ENCODE results near the gene SPECC1. TPM values are rescaled to one million over a fixed set of nuclear protein-coding genes. Genes with fewer than 3 reads are reported as not detected.
"Not testable (repeated sequence)": the region's sequence is repeated elsewhere in the genome, so short reads cannot be mapped to it uniquely, and the experiment has no call there.

Gene SPECC1
- total RNA-seq, 2 donors from 2014 or later = 9.3 to 14.1 TPM

DNA sequence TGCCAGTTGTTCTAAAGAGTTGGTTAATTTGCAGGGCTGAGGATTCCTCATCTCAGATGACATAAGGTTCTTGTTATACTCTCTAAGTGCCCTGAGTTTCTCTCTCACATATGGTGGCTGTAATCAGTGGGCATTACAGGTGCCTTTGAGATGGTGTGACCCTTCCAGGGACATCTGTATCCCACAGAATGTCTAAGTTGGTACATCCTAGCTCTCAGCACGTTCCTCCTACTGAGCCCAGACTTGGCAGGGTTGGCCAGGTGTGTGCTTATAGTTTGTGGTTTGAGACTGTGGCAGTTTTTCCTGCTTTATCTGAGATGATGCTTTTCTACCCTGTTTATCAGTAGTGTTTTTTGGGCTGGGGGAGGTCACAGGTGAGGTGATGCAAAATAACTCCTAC lies 36.3 kb downstream of the SPECC1 start:
- Mint-ChIP-seq H3K9me3 (no peaks in the 10 kb centered on the region), H3K36me3 (no peaks in the 10 kb centered on the region), H3K27ac (no peak overlapping the region)
- ATAC-seq (no peak), DNase-seq (ENCODE audit: low spot score in 2 of 2) (no peak)

DNA sequence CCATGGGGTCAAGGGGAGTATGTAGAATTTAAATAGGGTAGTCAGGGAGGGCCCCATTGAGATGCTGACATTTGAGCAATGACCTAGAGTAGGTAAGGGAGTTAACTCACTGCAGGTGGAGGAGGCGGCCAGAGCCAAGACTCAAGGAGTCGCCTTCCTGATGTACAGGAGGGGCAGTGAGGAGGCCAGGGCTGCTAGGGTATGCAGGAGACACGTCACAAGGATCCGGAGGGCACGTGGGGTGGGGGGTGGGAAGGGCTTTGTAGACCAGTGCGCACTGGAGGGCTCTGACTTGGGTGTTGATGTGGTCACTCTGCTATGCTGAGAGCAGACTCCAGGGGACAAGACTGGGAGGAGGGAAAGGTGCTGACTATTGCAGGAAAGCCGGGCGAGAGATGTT lies 37.5 kb downstream of the SPECC1 start:
- H3K9me3 Mint-ChIP-seq = no peaks in the 10 kb centered on the region
- ATAC-seq (no peak), DNase-seq (ENCODE audit: low spot score in 2 of 2) (no peak)
- no peak overlapping the region for H3K27ac Mint-ChIP-seq
- no peaks in the 10 kb centered on the region for H3K36me3 Mint-ChIP-seq

DNA sequence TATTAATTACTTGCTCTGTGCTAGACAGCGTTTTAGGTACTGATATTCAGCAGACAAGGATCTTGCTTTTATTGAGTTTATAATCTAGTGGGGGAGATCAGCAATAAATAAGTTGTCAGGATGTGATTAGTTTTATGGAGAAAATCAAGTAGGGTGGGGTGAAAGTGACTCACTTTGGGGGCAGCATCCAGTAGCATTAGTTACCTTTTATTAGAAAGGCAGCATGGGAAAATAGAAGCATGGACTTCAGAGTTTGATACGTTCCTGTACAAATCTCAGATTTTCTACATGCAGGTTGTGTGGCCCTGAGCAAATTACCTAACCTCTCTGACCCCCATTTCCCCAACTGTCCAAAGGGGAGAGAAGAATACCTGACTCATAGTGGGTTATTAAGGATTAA lies 42.5 kb downstream of the SPECC1 start:
- no peak for ATAC-seq
- Mint-ChIP-seq H3K27ac (no peak overlapping the region), H3K36me3 (no peaks in the 10 kb centered on the region)

DNA sequence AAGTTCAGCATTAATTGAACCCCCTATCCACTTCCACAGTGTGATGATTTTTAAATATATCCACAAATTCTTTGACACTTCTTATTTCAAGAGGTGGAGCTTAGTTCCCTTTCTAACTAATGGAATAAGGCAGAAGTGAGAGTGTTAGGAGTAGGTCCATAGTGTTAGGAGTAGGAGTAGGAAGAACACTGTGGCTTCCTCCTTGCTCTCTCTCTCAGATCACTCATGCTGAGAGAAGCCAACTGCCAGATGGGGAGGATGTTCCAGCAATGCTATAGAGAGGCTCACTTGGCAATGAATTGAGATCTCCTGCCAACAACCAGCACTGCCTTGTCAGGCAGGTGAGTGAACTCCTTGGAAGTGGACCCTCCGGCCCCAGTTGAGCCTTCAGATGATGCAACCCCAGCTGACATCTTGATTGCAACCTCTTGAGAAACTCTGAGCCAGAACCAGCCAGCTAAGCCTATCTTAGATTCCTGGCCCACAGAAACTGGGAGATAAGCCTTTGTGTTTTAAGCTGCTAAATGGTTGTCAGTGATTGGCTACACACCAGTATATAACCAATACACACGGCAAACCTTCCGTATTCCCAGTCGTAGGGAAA lies 44.3 kb downstream of the SPECC1 start:
- DNase-seq (ENCODE audit: low spot score in 2 of 2) = no peak
- ATAC-seq = no peak
- peaks cover 0 to 6% of the 10 kb centered on the region in 2 donors for H3K9me3 Mint-ChIP-seq

More for the DNA sequence above, 42.5 kb downstream of the SPECC1 start:
- peaks cover 0 to 6% of the 10 kb centered on the region in 2 donors for H3K9me3 Mint-ChIP-seq
- DNase-seq (ENCODE audit: low spot score in 2 of 2) = no peak

DNA sequence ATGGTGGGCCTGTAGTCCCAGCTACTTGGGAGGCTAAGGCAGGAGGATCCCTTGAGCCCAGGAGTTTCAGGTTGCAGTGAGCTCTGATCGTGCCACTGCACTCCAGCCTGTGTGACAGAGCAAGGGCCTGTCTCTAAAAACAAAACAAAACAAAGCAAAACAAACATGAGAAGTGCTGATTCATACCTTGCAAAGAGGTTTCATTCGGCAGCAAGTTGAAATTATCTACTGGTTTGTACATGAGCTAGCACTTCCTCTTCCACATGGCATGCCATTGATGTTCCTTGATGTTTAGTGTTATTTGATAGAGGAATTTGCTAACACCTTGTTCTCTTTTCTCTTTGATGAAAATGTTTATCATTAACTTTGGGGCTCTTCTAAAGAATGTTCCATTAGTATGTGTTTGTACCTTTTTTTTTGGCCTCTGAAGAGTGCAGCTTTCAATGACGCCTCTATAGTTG lies 50.6 kb downstream of the SPECC1 start:
- H3K36me3 Mint-ChIP-seq = no peaks in the 10 kb centered on the region
- ATAC-seq = no peak

More for the DNA sequence above, 44.3 kb downstream of the SPECC1 start:
- H3K27ac Mint-ChIP-seq = no peak overlapping the region
- no peaks in the 10 kb centered on the region for H3K36me3 Mint-ChIP-seq

DNA sequence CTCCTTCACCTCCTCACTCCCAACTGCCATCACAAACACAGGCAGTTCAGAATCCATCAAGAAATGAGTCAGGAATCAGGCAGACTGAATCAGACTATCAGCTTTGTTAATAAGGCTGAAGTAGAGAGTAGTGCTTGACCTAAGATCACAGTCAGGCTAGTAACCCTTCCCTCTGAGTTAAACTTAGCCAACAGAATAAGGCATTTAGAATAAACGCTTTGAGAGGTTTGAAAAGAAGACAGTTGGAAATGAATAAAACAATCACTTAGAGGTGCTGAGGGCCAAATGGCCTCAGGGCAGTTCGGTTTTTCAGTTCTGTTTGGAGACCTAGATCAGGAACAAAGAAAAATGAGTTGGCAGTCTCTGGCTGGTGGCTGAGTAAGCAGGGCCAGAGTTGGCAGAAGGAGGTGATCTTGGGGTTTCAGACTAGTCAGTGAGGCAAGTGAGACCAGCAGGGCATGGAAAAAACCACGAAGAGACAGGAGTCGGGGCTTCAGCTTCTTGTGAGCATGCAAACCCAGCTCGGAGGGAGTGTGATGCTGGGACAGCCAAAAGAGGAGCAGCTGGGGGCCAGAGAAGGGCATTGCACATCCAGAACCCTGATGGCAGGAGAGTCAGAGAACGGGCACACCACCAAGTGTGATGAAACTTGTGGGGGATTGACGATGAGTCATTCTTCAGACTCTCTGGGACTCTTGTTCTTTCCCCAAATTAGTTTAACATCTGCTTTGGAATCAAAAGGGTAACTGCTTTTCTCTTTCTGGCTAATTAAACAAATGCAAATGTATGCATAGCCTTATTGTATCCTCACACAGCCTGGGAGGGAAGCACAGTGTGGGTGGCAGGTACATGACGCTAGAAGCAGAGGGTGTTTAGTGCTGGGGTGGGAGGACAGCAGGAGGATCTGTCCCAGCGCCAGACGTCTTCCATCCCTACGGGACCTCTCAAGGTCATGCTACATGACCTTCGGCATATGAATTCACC lies 54.8 kb downstream of the SPECC1 start:
- Mint-ChIP-seq H3K9me3 (no peaks in the 10 kb centered on the region), H3K36me3 (no peaks in the 10 kb centered on the region), H3K27ac (no peak overlapping the region)
- no peak for DNase-seq (ENCODE audit: low spot score in 2 of 2)
- peak; percentile 75 to 82 for ATAC-seq

More for the DNA sequence above, 50.6 kb downstream of the SPECC1 start:
- H3K27ac Mint-ChIP-seq = peak overlapping the region in 1 of 2 donors; percentile 47
- DNase-seq (ENCODE audit: low spot score in 2 of 2) = no peak
- no peaks in the 10 kb centered on the region for H3K9me3 Mint-ChIP-seq

DNA sequence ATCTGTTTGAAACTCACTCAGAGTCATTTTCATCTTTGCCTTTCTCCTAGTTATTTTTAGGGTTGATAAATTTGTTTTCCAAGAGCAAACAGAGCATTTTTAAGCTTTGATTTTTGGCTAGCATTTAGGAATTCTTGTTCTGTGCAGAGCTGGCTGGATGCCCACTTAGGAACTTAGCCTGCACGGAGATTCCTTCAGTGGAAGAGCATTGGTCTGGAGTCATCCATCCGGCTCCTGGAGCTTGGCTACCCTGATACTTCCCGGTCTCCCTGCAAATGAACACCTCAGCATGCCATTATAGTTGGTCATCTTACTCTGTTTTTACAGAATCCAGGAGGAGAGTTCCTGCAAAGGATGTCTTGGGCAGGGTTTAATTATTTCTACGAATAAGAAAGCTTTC lies 57.1 kb downstream of the SPECC1 start:
- DNase-seq (ENCODE audit: low spot score in 2 of 2) (no peak), ATAC-seq (no peak)
- H3K9me3 Mint-ChIP-seq = no peaks in the 10 kb centered on the region

DNA sequence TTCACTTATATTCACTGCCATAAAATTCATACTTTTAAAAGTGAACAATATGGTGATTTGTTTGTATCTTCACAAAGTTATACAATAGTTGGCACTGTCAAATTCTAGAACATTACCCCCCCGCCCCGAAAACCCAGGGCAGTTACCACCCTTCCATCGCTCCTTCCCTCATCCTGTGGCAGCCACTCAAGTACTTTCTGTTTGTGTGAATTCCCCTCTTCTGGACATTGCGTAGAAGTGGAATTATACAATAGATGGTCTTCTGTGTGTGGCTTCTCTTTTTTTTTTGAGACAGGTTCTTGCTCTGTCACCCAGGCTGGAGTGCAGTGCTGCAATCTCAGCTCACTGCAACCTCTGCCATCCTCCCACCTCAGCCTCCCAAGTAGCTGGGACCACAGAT lies 58.6 kb downstream of the SPECC1 start:
- H3K9me3 Mint-ChIP-seq = no peaks in the 10 kb centered on the region
- no peak overlapping the region for H3K27ac Mint-ChIP-seq
- ATAC-seq (no peak), DNase-seq (ENCODE audit: low spot score in 2 of 2) (no peak)
- H3K36me3 Mint-ChIP-seq = no peaks in the 10 kb centered on the region

More for the DNA sequence above, 57.1 kb downstream of the SPECC1 start:
- no peaks in the 10 kb centered on the region for H3K36me3 Mint-ChIP-seq
- H3K27ac Mint-ChIP-seq = no peak overlapping the region

DNA sequence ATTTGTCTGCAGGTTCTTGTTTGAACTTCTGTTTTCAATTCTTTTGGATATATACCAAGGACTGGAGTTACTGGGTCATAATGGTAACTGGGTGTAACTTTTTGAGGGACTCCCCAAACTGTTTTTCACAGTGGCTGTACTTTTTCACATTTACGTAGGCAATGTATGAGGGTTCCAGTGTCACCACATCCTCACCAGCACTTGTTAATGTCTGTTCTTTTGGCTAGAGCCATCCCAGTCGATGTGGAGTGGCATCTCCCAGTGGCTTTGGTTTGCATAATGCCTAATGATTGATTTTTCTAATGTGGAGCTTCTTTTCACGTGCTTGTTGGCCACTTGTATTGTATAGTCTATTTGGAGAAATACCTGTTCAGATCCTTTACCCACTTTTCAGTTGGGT lies 59.3 kb downstream of the SPECC1 start:
- Mint-ChIP-seq H3K36me3 (no peaks in the 10 kb centered on the region), H3K9me3 (no peaks in the 10 kb centered on the region), H3K27ac (no peak overlapping the region)
- ATAC-seq = no peak
- DNase-seq (ENCODE audit: low spot score in 2 of 2) = no peak

DNA sequence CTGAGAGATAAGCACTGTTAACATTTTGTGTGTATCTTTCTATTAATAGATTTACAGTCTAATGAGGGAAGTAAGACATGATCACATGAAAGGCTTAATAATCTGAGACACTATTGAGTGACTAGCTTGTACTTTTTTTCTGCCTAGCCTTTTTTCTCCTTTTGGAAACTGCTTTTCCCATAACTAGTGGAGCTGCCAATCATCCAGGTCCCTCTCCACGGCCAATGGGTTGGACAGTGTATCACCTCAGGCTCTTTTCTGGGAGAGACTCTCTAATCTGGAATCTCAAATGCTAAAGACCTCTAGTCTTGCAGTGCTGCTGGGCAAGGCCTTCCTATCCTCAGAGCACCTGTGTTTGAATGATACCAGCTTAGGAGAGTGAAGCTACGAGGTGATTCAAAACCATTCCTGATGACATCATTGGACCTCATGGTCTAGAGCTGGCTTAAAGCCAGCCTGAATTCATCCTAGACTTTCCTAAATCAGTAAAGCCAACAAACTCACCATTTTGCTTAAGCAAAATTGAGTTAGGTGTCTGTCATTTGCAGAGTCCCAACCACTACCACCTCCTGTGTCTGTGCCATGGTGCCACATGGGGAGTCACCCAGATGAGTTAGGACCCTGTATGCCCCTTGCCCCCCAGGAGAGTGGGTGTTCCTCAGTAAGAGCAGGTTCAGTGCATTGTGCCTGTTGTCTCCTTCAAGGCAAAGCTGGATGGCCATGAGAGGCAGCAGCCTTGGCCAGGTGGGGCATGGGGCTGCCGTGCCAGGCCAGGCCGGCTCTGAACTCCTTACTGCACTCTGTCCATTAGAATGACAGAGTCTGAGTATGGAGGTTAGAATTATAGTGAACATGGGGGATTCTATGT lies 62.9 kb downstream of the SPECC1 start:
- no peaks in the 10 kb centered on the region for H3K9me3 Mint-ChIP-seq
- H3K36me3 Mint-ChIP-seq = no peaks in the 10 kb centered on the region
- DNase-seq (ENCODE audit: low spot score in 2 of 2) (no peak), ATAC-seq (no peak)
- no peak overlapping the region for H3K27ac Mint-ChIP-seq

DNA sequence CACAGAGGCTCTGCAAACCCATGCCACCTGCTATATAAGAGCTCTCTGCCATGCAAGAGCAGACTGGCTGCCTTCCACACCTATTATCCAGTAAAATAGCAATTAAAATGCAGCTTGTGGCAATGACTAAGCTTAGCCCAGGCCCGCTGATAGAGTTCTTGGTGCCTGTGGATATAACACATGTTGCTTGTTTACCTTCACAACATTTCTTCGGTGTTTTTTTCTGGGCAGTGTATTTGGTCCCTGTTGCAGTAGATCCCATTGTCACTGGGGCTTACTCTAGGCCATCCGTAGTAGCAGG lies 63.5 kb downstream of the SPECC1 start:
- Mint-ChIP-seq H3K9me3 (no peaks in the 10 kb centered on the region), H3K27ac (no peak overlapping the region), H3K36me3 (no peaks in the 10 kb centered on the region)
- no peak for ATAC-seq
- DNase-seq (ENCODE audit: low spot score in 2 of 2) = no peak

DNA sequence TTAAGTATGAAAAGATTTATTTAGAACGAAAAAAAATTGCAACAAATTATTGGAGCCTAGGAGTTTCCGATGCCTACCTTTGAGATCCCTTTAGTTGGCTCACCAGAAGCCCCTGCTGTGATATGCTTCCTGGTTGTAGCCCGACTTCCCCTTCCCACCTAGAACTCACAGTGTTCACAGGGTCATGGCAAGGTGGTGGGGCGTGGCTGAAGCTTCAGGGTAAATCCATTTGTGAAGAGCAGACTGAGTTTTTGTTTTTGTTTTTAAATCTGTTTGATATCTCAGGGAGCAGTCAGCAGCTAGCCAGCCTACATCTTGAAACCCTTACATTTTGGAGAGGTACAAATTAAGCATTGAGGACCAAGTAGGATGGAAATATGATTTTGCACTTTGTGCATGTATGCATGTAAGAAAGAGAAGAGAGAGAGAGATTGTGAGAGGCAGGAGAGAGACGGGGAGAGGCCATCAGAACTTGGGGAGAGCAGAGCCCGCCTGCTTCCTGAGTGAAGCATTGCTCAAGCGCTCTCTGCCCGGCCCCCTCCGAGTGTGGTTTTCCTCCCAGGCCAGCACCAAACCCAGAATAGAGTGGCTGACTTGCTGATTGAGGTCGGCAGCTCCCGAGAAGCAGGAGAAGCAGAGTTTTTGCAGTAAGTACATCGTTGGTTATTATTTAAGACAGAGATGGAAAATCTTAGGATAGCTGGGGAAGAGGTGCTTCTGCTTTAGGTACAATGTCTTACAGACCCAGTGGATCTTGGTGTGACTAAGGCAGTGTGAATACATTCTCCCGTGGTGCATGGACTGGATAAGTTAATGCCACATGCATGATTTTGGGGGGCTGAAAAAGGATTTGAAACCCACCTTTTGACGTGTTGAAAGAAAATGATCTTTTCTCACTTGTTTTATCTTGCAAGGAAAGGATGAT lies 64.2 kb downstream of the SPECC1 start:
- DNase-seq (ENCODE audit: low spot score in 2 of 2) (peak in 1 of 2 donors; percentile 14), ATAC-seq (peak; percentile 50 to 60)
- Mint-ChIP-seq H3K27ac (no peak overlapping the region), H3K9me3 (no peaks in the 10 kb centered on the region), H3K36me3 (no peaks in the 10 kb centered on the region)

DNA sequence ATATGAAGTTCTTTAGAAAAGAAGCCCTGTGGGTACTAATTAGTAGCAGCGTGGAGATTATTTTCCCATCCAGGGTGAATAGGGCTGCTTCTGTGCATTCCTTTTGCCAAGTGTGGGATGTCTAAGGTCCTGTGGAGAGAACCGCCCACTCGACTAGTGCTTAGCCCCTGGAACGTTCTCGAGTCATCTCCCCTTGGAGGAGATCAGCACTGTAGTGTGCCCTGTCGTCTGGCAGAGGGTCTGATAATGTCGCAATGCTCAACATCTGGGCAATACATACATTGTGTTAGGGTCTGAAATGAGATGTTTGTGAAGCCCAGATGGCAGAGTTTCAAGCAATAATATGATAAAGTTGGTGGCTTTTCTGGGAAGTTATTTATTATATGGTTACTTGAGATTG lies 64.8 kb downstream of the SPECC1 start:
- no peak overlapping the region for H3K27ac Mint-ChIP-seq
- no peaks in the 10 kb centered on the region for H3K36me3 Mint-ChIP-seq
- DNase-seq (ENCODE audit: low spot score in 2 of 2) (no peak), ATAC-seq (no peak)
- no peaks in the 10 kb centered on the region for H3K9me3 Mint-ChIP-seq

DNA sequence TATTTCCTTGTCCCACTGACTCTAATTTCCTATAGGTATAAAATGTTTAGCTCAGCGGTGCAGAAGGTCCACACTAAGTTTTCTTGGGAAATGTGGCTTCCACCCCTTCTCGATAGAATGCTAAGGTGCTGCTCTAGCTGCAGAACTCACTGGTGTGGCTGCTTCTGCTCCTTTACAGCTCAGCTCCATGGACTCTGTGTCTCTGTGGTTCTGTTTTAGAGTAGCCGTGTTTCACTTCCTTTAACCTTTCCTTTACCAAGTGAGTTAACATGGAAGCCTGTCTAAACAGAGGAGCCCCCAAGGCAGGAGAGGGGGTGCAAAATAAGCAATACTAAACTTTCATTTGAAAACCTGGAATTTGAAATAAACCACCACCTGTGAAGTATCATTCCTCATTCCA lies 65.3 kb downstream of the SPECC1 start:
- H3K36me3 Mint-ChIP-seq = no peaks in the 10 kb centered on the region
- H3K9me3 Mint-ChIP-seq = no peaks in the 10 kb centered on the region
- no peak for DNase-seq (ENCODE audit: low spot score in 2 of 2)
- no peak for ATAC-seq
- no peak overlapping the region for H3K27ac Mint-ChIP-seq

DNA sequence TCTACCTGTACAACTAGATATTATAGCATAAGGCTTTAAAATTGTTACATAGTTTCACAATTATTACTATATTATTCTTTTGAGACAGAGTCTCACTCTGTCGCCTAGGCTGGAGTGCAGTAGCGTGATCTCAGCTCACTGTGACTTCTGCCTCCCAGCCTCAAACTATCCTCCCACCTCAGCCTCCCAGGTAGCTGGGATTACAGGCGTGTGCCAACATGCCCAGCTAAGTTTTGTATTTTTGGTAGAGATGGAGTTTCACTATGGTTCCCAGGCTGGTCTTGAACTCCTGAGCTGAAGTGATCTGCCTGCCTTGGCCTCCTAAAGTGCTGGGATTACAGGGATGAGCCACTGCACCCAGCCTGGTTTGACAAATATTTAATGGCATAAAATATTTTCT lies 67.0 kb downstream of the SPECC1 start:
- not testable (repeated sequence) for ATAC-seq; DNase-seq (ENCODE audit: low spot score in 2 of 2); H3K9me3 Mint-ChIP-seq; H3K27ac Mint-ChIP-seq; H3K36me3 Mint-ChIP-seq
